Gastrocnemius medialis (tissue), 4 donors: ENCODE data around the gene DNAJB11.

ENCODE experiments used
- CTCF ChIP-seq, 5 experiments: fragments of 450-650 bp in 3 of 5; fragments of 200-600 bp in 2 of 5; sonication (generic) in 2 of 5; IDR thresholded peaks in 4 of 5; conservative IDR thresholded peaks in 1 of 5; 1 replicate in 4 of 5; 2 replicates in 1 of 5; pipeline ENCODE4 v1.5.1; 2016 to 2019; ENCODE audit warnings: antibody characterized with exemption in 5 of 5, mild to moderate bottlenecking in 3 of 5, moderate library complexity in 3 of 5
- POLR2A ChIP-seq, 2 donors: fragments of 450-650 bp; IDR thresholded peaks; one replicate each; pipeline ENCODE4 v1.6.1; 2017; ENCODE audit warnings: antibody characterized with exemption in 2 of 2, mild to moderate bottlenecking in 2 of 2, moderate library complexity in 2 of 2

DNA sequence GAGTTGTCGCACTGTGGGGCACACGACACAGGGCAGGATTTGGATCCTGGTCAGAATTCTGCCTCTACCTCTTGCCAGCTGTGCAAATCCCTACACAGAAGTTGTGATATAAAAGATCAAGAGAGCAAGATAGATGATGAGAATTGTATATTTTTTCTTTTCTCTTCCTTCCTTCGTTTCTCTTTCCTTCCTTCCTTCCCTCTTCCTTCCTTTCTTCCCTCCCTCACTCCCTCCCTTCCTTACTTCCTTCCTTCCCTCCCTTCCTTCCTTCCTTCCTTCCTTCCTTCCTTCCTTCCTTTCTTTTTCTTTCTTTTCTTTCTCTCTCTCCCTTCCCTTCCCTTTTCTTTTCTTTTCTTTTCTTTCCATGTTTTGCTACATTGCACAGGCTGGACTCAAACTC, 30.4 kb downstream of the DNAJB11 start:
- no peak for TF ChIP-seq CTCF (IDR thresholded peaks at IDR 0.05 in 4 of 5, conservative IDR thresholded peaks at IDR 0.05 in 1 of 5)
- no peak for TF ChIP-seq POLR2A (IDR thresholded peaks at IDR 0.05)
